ENCODE measurements around the gene EPOP.

GRCh38 chr17:38625482-38625881 is 49.3 kb downstream of the EPOP start:
- no peak for TF ChIP-seq CTCF (conservative IDR thresholded peaks at IDR 0.05 in 1 of 2, IDR thresholded peaks at IDR 0.05 in 1 of 2; ENCODE audit: low read depth in 1 of 2, low read length in 2 of 2)
- TF ChIP-seq EZH2 (IDR thresholded peaks at IDR 0.05; ENCODE audit: low read length, missing control alignments): no peak

Data from fibroblast of lung (primary cell).